Testis (tissue), 2 donors: ENCODE results near the gene RET.

Source experiments
- POLR2A ChIP-seq: fragments of 450-650 bp; IDR thresholded peaks from one replicate; pipeline ENCODE4 v1.6.1; 2017; ENCODE audit warnings: antibody characterized with exemption, mild to moderate bottlenecking, moderate library complexity
- TF ChIP-seq, protein P1 (sequence below), 3 experiments: fragments of 450-650 bp in 2 of 3; fragments of 200-600 bp in 1 of 3; sonication (generic) in 1 of 3; IDR thresholded peaks; one replicate each; pipeline ENCODE4 v1.5.1; 2016 to 2019; ENCODE audit warnings: antibody characterized with exemption in 3 of 3, mild to moderate bottlenecking in 2 of 3, moderate library complexity in 1 of 3

DNA sequence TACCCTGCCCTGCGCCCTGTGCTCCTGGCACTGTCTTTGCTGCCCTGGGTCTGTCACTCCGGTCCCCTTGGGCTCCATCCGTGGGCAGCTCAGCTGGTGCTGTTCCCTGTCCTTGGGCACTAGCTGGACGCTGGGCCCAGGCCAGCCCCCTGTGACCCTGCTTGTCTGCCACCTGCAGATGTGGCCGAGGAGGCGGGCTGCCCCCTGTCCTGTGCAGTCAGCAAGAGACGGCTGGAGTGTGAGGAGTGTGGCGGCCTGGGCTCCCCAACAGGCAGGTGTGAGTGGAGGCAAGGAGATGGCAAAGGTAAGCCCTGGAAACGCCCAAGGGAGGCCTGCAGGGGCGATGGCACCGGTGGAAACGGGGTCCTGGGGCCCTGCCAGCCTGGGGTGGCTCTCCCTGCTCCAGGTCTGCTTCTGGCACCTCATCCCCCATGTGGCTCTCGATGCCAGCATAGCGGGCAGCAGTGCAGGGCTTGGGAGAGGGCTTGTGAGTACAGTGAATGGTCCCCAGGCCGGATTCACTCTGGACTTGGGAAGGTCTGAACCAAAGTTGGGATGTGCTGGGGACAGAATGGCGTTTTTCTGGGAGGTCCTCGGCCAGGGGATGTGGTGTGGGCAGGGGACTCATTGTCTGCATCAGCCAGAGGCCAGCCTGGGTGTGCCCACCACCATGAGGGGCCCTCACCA lies 35.2 kb downstream of the RET start:
- TF ChIP-seq, protein P1, sequence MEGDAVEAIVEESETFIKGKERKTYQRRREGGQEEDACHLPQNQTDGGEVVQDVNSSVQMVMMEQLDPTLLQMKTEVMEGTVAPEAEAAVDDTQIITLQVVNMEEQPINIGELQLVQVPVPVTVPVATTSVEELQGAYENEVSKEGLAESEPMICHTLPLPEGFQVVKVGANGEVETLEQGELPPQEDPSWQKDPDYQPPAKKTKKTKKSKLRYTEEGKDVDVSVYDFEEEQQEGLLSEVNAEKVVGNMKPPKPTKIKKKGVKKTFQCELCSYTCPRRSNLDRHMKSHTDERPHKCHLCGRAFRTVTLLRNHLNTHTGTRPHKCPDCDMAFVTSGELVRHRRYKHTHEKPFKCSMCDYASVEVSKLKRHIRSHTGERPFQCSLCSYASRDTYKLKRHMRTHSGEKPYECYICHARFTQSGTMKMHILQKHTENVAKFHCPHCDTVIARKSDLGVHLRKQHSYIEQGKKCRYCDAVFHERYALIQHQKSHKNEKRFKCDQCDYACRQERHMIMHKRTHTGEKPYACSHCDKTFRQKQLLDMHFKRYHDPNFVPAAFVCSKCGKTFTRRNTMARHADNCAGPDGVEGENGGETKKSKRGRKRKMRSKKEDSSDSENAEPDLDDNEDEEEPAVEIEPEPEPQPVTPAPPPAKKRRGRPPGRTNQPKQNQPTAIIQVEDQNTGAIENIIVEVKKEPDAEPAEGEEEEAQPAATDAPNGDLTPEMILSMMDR (IDR thresholded peaks at IDR 0.05): no peak
- no peak for TF ChIP-seq POLR2A
